Measurements from ENCODE around the gene IGFBP2. TPM values are rescaled to one million over a fixed set of nuclear protein-coding genes. Genes with fewer than 3 reads are reported as not detected.

The IGFBP2 gene
- total and polyA plus RNA-seq, 2 experiments from 2014 or later: 177 to 364 TPM

GRCh38 chr2:216588861-216589710 is 44.1 kb upstream of the IGFBP2 start (continued):
- TF ChIP-seq ZNF462 (CRISPR knock-in tag; IDR thresholded peaks at IDR 0.05) (no peak), ZNF331 (CRISPR knock-in tag; IDR thresholded peaks at IDR 0.05; ENCODE audit: low read depth) (no peak), JUNB (IDR thresholded peaks at IDR 0.05; ENCODE audit: unreplicated experiment) (no peak), POLR2AphosphoS5 (IDR thresholded peaks at IDR 0.05; ENCODE audit: low read depth) (no peak), EZH2phosphoT487 (IDR thresholded peaks at IDR 0.05; ENCODE audit: unreplicated experiment) (no peak)

GRCh38 chr2:216589791-216590190 is 43.4 kb upstream of the IGFBP2 start:
- no peak overlapping the region for H3K4me3 ChIP-seq
- peaks cover 6% of the 10 kb centered on the region for H3K27me3 Mint-ChIP-seq (ENCODE audit: insufficient read depth, low read depth, poor library complexity)
- H2AFZ ChIP-seq: no peak overlapping the region; the same call in 1 of the 2 replicates
- peaks cover 26% of the 10 kb centered on the region for H3K4me1 ChIP-seq (ENCODE audit: insufficient read depth)
- H3K36me3 ChIP-seq (ENCODE audit: insufficient read depth): no peaks in the 10 kb centered on the region
- no peak for DNase-seq (ENCODE audit: low spot score)
- no peaks in the 10 kb centered on the region for H4K20me1 ChIP-seq (replicated peaks; ENCODE audit: insufficient read depth)
- no peaks in the 10 kb centered on the region for H3F3A ChIP-seq (replicated peaks; ENCODE audit: low read depth)
- H3K27ac Mint-ChIP-seq: no peak overlapping the region
- no peak overlapping the region for H3K4me3 Mint-ChIP-seq
- peaks cover 6% of the 10 kb centered on the region; the same call in 2 of the 3 replicates for H3K9me3 Mint-ChIP-seq
- peaks cover 7% of the 10 kb centered on the region; the same call in 1 of the 2 replicates for H3K9me2 ChIP-seq (ENCODE audit: insufficient read depth)
- ATAC-seq: no peak
- H3K27me3 ChIP-seq (ENCODE audit: insufficient read depth): no peaks in the 10 kb centered on the region
- peaks cover 27% of the 10 kb centered on the region for H3K4me1 Mint-ChIP-seq
- no peak overlapping the region for H3K27ac ChIP-seq (ENCODE audit: low read depth)
- H3K4me2 ChIP-seq: no peak overlapping the region
- no peaks in the 10 kb centered on the region; the same call in 2 of the 3 replicates for H3K36me3 Mint-ChIP-seq (ENCODE audit: low read depth)
- H3K79me2 ChIP-seq (replicated peaks; ENCODE audit: insufficient read depth): no peaks in the 10 kb centered on the region
- TF ChIP-seq, protein P1, sequence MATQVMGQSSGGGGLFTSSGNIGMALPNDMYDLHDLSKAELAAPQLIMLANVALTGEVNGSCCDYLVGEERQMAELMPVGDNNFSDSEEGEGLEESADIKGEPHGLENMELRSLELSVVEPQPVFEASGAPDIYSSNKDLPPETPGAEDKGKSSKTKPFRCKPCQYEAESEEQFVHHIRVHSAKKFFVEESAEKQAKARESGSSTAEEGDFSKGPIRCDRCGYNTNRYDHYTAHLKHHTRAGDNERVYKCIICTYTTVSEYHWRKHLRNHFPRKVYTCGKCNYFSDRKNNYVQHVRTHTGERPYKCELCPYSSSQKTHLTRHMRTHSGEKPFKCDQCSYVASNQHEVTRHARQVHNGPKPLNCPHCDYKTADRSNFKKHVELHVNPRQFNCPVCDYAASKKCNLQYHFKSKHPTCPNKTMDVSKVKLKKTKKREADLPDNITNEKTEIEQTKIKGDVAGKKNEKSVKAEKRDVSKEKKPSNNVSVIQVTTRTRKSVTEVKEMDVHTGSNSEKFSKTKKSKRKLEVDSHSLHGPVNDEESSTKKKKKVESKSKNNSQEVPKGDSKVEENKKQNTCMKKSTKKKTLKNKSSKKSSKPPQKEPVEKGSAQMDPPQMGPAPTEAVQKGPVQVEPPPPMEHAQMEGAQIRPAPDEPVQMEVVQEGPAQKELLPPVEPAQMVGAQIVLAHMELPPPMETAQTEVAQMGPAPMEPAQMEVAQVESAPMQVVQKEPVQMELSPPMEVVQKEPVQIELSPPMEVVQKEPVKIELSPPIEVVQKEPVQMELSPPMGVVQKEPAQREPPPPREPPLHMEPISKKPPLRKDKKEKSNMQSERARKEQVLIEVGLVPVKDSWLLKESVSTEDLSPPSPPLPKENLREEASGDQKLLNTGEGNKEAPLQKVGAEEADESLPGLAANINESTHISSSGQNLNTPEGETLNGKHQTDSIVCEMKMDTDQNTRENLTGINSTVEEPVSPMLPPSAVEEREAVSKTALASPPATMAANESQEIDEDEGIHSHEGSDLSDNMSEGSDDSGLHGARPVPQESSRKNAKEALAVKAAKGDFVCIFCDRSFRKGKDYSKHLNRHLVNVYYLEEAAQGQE (IDR thresholded peaks at IDR 0.05; ENCODE audit: unreplicated experiment): no peak
- TF ChIP-seq EZH2 (IDR thresholded peaks at IDR 0.05; ENCODE audit: low read depth, unreplicated experiment): no peak
- no peak for TF ChIP-seq STAT1 (IDR thresholded peaks at IDR 0.05; ENCODE audit: unreplicated experiment)
- no peak for TF ChIP-seq EZH2phosphoT487 (IDR thresholded peaks at IDR 0.05; ENCODE audit: unreplicated experiment)
- no peak for TF ChIP-seq ZNF114 (CRISPR knock-in tag; IDR thresholded peaks at IDR 0.05)
- TF ChIP-seq JUNB (IDR thresholded peaks at IDR 0.05; ENCODE audit: unreplicated experiment): no peak
